Amniotic stem cell (primary cell): ENCODE data around the gene CA10.

Experiments used
- DNase-seq: peaks from one replicate; lab custom pipeline; 2025; lab: John Stamatoyannopoulos, UW

Gene CA10

GRCh38 chr17:51869387-51869786, 289.1 kb downstream of the CA10 start:
- DNase-seq = no peak

GRCh38 chr17:51860954-51861561, 297.5 kb downstream of the CA10 start:
- no peak for DNase-seq

GRCh38 chr17:51857052-51857597, 301.4 kb downstream of the CA10 start:
- no peak for DNase-seq

- DNase-seq = no peak
Observed at GRCh38 chr17:51855806-51856205, 302.7 kb downstream of the CA10 start.

- no peak for DNase-seq
Observed at GRCh38 chr17:51853857-51854256, 304.7 kb downstream of the CA10 start.

GRCh38 chr17:51852603-51853002, 305.9 kb downstream of the CA10 start:
- no peak for DNase-seq

- no peak for DNase-seq
Observed at GRCh38 chr17:51850201-51850600, 308.3 kb downstream of the CA10 start.

GRCh38 chr17:51848451-51848850, 310.1 kb downstream of the CA10 start:
- no peak for DNase-seq

GRCh38 chr17:51846566-51846965, 311.9 kb downstream of the CA10 start:
- DNase-seq = no peak

GRCh38 chr17:51845776-51846175, 312.7 kb downstream of the CA10 start:
- DNase-seq = no peak

- no peak for DNase-seq
Observed at GRCh38 chr17:51842763-51843162, 315.8 kb downstream of the CA10 start.

GRCh38 chr17:51841669-51842068, 316.8 kb downstream of the CA10 start:
- DNase-seq = no peak

GRCh38 chr17:51840688-51841087, 317.8 kb downstream of the CA10 start:
- no peak for DNase-seq

GRCh38 chr17:51833620-51834019, 324.9 kb downstream of the CA10 start:
- DNase-seq = no peak

GRCh38 chr17:51833045-51833444, 325.5 kb downstream of the CA10 start:
- DNase-seq = no peak

- DNase-seq = no peak
Observed at GRCh38 chr17:51830886-51831285, 327.6 kb downstream of the CA10 start.

- no peak for DNase-seq
Observed at GRCh38 chr17:51830451-51830850, 328.1 kb downstream of the CA10 start.

- DNase-seq = no peak
Observed at GRCh38 chr17:51828901-51829300, 329.6 kb downstream of the CA10 start.

- DNase-seq = no peak
Observed at GRCh38 chr17:51827140-51827539, 331.4 kb downstream of the CA10 start.

GRCh38 chr17:51820766-51821165, 337.7 kb downstream of the CA10 start:
- no peak for DNase-seq

GRCh38 chr17:51820252-51820651, 338.3 kb downstream of the CA10 start:
- no peak for DNase-seq

GRCh38 chr17:51819341-51820219, 338.9 kb downstream of the CA10 start:
- DNase-seq = no peak

- DNase-seq = no peak
Observed at GRCh38 chr17:51818777-51819176, 339.7 kb downstream of the CA10 start.
